A549 treated with GW870086 at 1 μM for 4 hours (cell line): ENCODE measurements around the gene ZKSCAN3. TPM values are rescaled to one million over a fixed set of nuclear protein-coding genes. Genes with fewer than 3 reads are reported as not detected.

Experiments
- total RNA-seq: library from RNA; stranded (reverse); fragments of 200-300 nt; extraction: Qiagen RNA extraction; gene quantifications from 5 replicates; pipeline ENCODE4 v1.2.3, GENCODE V29; 2022; ENCODE audit warnings: low read depth

ZKSCAN3 gene
- 1.4 to 2.1 TPM (median 2.1 TPM) in 5 replicates for total RNA-seq

GRCh38 chr6:28349892-28350737 is at the start of gene ZKSCAN3:
TSS of gene ZKSCAN3 (plus strand) at chr6:28349947. CDS start at chr6:28359587, 9,640 bp downstream.

GRCh38 chr6:28335564-28336283 is 14.0 kb upstream of the ZKSCAN3 start, which contains the start of gene ZSCAN31:
TSS of gene ZSCAN31 (minus strand) at chr6:28336148. CDS start at chr6:28329683, 6,465 bp downstream.

GRCh38 chr6:28399350-28400121 is 49.8 kb downstream of the ZKSCAN3 start, which contains the start of gene ZSCAN12:
TSS of gene ZSCAN12 (minus strand) at chr6:28399747. CDS start at chr6:28398405, 1,342 bp downstream.

Other genes starting within 250 kb of the ZKSCAN3 start
- 4.0 to 5.8 TPM (median 4.5 TPM) in 5 replicates for gene ZSCAN16, start 225.3 kb upstream of the ZKSCAN3 start, total RNA-seq
- gene ZKSCAN8, start 208.1 kb upstream of the ZKSCAN3 start, total RNA-seq = 2.7 to 5.8 TPM (median 5.4 TPM) in 5 replicates
- 6.0 to 9.8 TPM (median 7.7 TPM) in 5 replicates for gene ZSCAN9, start 124.7 kb upstream of the ZKSCAN3 start, total RNA-seq
- gene ZKSCAN4, start 97.7 kb upstream of the ZKSCAN3 start, total RNA-seq = 2.3 to 3.0 TPM (median 2.6 TPM) in 5 replicates
- gene NKAPL, start 90.7 kb upstream of the ZKSCAN3 start, total RNA-seq = not detected in 5 replicates
- 4.0 to 6.0 TPM (median 5.7 TPM) in 5 replicates for gene ZSCAN26, start 82.8 kb upstream of the ZKSCAN3 start, total RNA-seq
- 4.6 to 5.1 TPM (median 5.0 TPM) in 5 replicates for gene PGBD1, start 68.4 kb upstream of the ZKSCAN3 start, total RNA-seq
- 1.6 to 2.5 TPM (median 2.0 TPM) in 5 replicates for gene ZSCAN31, start 13.8 kb upstream of the ZKSCAN3 start, total RNA-seq
- gene ZSCAN12, start 49.8 kb downstream of the ZKSCAN3 start, total RNA-seq = 1.3 to 1.8 TPM (median 1.8 TPM) in 5 replicates
- not detected in 5 replicates for gene ZSCAN23, start 93.5 kb downstream of the ZKSCAN3 start, total RNA-seq
- gene GPX6, start 165.8 kb downstream of the ZKSCAN3 start, total RNA-seq = not detected in 5 replicates
- not detected in 5 replicates for gene GPX5, start 175.9 kb downstream of the ZKSCAN3 start, total RNA-seq